Activated CD8-positive, alpha-beta memory T cell treated with anti-CD3 and anti-CD28 coated beads for 1 hour (primary cell): ENCODE measurements around the gene KRT13.

Experiments
- DNase-seq, 2 donors: peaks; one replicate each; pipeline ENCODE4 v3.0.0-alpha.2; 2020; ENCODE audit warnings: low read depth in 1 of 2; ENCODE audit errors: extremely low read depth in 1 of 2

KRT13 gene

DNA sequence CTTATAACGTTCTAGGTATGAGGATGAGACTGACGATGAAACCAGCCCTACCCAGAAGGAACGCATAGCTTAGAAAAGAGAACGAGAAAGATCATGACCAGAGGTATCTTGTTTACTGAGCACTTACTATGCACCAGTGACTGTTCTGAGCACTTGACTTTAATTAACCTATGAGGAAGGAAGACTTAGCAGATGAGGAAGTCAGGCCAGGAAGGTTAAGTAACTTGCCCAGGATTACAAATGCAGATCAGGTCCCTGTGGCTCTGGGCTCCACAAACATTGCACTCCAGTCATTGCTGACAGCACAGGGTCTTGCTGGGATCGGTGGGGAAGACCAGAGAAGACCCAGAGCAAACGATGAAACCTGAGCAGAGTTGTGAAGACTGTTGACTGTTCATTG, 7.1 kb downstream of the KRT13 start:
- no peak for DNase-seq

GRCh38 chr17:41496803-41497484, 8.5 kb downstream of the KRT13 start:
- DNase-seq: peak; percentile 5 to 14

DNA sequence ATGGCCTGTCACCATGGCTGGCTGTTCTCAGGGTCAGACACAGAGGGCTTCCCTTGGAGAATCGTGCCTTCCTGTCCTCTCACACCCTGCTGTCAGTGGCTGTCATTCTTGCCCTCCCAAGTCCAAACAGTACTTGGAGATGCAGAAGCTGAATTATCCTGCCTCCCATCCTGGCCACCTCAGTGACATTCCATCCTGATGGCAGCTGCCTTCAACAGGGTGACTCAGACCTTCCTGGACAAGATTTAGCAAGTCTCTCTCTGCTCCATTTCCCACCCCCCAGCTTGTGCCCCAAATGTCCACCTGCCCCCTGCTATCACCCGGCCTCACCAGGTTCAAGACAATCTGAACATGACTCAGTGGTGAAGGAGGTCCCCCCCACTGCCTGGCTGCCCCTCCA, 10.9 kb downstream of the KRT13 start:
- DNase-seq: no peak

DNA sequence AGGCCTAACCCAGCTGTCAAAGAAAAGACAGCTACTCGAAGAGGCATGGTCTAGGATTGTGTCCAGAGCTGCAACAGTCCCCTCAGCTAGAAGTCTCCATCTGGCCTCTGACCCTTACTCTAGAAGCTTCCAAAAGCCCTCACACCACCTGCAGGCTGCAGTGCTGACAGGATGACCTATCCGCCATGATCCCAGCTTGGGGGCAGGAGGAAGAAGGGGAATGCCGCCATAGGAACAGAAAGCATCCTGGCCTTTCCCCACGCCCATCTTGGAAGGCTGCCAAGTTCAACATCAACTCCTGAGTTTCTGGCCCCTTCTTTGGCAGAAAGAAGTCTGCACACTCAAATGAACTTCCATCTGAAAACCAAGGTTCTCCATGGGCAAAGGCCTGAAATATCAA, 12.6 kb downstream of the KRT13 start:
- no peak for DNase-seq

DNA sequence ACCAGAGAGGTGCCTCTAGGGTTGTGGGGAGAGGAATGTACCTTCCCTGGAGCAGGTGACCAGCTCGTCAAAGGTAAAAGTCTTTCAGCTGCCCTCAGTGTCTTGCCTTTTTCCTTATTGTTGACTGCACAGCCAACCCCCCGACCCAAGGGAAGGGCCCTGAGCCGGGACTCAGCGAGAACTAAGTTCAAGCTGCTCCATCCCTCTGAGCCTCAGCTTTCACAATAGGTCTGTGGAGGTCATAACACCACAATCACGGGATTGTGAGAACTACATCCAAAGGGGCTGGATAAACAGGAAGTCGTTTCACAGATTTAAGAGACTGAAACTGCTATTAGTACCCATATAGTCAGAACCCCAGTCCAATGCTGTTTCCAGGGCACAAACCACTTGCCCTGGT, 13.1 kb downstream of the KRT13 start:
- DNase-seq: no peak

GRCh38 chr17:41491476-41491875, 13.9 kb downstream of the KRT13 start:
- no peak for DNase-seq

DNA sequence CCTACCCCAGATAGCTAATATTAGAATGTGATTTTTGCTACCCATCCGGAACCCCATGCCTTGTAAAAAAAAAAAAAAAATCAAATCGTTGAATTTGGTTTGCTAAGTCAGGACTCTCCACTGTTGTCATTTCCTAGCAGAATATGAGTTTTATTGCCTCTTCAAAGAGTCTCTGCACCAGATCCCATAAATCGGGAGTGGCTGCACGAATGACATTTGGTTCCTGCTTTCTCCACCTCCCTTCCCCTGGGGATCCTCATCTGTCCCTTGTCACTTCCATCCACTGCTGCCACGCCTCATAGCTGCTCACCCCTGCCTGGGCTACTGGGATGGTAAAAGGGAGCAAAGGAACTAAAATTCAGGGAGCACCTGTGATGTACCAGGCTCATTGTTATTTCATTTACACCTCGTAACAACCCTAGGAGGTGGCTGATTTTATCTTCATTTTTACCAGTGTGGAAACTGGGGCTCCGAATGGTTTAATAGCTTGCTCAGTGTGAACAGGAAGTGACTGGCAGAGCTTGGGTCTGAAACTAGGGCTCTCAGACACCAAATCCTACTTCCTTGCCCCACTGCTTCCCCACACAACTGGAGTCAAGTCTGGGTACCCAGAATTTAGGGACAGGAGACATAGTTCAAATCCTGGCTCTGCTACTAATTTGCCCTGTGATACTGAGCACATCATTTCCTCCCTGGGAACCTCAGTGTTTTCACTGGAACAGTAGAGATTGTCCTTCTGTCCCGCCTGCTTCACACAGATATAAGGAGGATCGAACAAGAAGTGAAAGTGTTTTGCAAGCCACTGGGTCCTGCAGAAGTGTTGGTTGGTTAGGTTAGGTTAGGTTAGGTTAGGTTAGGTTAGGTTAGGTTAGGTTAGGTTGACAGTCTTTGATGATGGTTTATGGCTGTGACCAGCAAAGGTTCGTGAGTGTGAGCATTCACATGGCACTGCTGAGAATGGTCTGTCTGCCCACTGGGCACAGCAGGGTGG, 15.1 kb downstream of the KRT13 start:
- no peak for DNase-seq

DNA sequence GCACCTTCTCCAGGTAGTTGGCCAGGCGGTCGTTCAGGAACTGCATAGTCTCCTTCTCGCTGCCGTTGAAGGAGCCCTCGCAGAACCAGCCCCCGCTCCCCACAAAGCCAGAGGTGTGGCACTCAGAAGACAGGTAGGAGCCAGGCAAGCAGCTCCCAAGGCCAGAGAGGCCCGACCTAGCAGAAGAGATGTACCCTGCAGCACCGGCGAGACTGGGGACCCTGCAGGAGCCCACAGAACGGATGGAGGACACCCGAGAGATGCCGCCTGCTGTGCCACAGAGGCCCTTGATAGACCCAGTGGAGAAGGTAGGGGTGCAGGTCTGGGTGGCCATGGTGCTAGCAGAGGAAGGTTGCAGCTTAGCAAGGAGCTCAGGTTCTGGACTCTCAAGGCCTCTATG, 15.9 kb downstream of the KRT13 start, which contains the start of gene KRT36:
TSS of gene KRT36 (minus strand) at position 380 of the 400 bp plus-strand sequence. CDS start at position 334, 46 bp downstream.
- DNase-seq: no peak

DNA sequence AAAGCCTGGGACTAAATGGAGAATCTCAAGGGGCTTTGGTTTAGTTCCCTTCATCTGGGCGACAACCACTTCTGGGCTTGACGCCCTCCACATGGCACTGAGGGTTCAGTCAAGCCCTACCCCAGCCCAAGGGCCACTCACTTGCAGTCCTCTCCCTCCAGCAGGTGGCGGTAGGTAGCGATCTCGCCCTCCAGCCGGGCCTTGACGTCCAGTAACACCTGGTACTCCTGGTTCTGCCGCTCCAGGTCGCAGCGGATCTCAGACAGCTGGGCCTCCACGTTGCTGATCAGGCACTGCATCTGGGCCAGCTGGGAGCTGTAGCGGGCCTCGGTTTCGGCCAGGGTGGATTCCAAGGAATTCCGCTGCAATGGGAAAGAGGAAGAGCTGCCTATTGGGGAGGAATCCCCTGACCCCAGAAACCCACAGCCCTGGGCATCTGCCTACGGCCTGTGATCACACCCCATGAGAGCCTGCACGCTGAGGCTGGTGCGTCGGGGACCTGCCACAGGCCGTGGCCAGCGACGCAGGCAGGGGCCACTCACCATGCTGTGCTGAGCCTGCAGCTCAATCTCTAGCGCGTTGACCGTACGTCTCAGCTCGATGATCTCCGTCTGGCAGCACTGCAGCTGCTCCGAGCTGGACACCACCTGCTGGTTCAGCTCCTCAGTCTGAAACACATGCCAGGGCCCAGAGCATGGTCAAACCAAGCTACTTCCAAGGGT, 18.4 kb downstream of the KRT13 start:
- no peak for DNase-seq

GRCh38 chr17:41486316-41486715, 19.1 kb downstream of the KRT13 start:
- DNase-seq: no peak

DNA sequence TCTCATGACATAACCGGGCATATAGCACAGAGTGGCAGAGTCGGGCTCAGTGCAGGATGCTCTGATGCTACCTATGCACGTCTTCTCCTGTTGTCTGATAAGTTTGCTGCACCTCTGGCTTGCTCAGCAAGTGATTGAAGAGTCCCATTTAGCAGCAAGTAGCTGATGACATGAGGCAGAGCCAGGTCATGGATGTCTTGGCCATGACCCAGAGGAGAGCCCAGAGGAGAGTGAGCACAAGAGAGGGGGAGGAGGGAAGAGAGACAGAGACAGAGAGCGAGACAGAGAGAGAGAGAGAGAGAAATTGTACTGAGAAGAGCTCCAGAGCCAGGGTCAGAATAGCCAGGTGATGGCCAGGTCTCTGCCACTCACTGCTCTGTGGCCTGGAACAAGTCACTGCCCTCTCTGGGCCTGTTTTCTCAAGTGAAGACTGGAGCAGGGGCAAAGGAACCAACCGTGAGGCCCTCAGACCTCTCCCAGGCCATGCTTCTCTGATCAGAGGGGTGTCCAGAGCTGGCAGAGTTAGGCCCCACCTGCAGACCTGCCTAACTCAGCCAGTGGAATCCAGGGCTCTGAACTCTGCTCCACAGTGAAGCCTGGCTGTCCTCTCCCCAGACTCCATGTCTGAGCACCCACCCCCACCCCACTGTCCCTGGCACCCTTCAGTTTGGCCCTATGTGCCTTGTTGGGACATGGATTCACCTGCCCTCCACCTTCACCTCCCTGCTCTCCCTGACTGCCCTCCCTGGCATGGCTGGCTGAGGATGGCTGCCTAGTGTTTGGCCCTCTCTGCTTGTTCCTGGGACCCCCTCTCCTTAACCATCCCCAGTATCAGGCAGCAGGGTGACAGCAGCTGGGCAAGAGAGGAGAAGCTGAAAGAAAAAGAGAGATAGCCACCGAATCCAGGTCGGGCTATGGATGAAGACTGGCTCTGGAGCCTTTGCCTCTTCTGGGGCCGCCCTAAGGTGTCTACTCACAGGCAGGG, 20.2 kb downstream of the KRT13 start:
- DNase-seq: no peak

- no peak for DNase-seq
Observed at GRCh38 chr17:41483991-41484826, 21.2 kb downstream of the KRT13 start.

DNA sequence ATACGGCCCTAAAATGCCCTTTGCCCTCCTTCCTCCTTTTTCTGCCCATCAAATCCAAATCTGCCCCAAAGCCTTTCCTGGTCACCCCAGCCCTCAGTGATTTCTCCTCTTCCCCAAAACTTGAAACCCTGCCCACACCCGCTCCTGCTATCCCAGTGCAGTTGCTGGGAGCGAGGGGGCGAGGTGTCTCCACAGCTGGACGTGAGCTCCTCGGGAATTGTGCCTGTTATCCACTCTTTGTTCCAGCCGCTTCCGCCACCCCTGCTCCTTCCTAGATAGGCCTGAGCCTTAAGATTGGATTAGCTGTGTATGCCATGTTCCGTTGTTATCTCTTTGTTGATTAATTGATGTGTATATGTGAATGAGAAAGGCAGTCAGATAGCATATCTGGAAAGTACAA, 21.9 kb downstream of the KRT13 start:
- no peak for DNase-seq

DNA sequence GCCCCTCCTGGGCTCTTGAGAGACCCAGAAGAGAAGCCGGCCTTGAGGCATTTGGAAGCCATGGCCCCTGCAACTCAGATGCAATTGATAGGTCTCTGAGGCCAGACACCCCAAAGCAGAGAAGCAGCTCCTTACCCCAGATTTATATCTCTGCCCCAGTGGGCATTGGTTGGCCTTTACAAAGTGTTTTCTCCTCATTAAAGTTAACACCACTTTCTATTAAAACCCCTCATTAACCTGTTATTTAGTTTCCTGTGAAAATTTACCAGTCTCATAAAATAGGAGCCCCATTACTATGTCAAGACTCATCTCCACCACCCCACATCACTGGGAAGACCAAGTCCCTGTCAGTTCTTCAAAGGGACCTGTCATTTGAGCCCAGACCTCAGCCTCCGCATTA, 24.4 kb downstream of the KRT13 start, which contains the start of gene KRT35:
TSS of gene KRT35 (minus strand) at position 116 of the 400 bp plus-strand sequence. CDS start at position 62, 54 bp downstream.
- DNase-seq: no peak

DNA sequence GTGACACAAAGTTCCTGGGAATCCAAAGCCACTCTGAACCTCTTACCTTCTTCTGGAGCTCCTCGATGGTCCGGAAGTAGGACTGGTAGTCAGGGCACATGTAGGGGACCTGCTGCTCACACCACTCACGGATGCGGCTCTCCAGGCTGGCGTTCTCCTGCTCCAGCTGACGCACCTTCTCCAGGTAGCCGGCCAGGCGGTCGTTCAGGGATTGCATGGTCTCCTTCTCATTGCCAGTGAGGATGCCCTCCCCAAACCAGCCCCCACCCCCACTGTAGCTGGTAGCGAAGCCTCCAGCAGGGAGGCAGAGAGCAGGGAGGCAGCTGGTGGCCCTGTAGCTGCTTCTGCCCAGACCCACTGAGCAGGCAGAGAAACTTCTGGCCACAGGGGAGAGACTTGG, 24.8 kb downstream of the KRT13 start:
- DNase-seq: no peak

- DNase-seq: no peak
Observed at GRCh38 chr17:41480136-41480535, 25.3 kb downstream of the KRT13 start.

GRCh38 chr17:41478237-41478636, 27.2 kb downstream of the KRT13 start:
- DNase-seq: no peak

- DNase-seq: no peak
Observed at GRCh38 chr17:41476866-41477815, 28.3 kb downstream of the KRT13 start.
